GM12878 (cell line): ENCODE results near the gene RAPGEF6. TPM values are rescaled to one million over a fixed set of nuclear protein-coding genes. Genes with fewer than 3 reads are reported as not detected.

Experiments used
- ATAC-seq: fragments of 200-7000 bp; cut with Tn5 transposase; 3 replicates; pipeline ENCODE4 v1.9.1; 2020; ENCODE audit warnings: mild to moderate bottlenecking, moderate library complexity
- BruUV-seq: library from RNA; stranded (reverse); fragments of 400-500 nt; replicated peaks from 2 replicates; lab custom pipeline; 2021; lab: Mats Ljungman, UMichigan
- CTCF ChIA-PET: fragments of 300-600 bp; sonication (Branson Sonifier 250); formaldehyde crosslinking; extraction: SDS; loops from one replicate; lab custom pipeline; 2021; ENCODE audit warnings: inconsistent platforms; lab: Yijun Ruan, JAX
- POLR2A ChIA-PET: fragments of 350-600 bp; formaldehyde crosslinking; extraction: SDS; loops from one replicate; lab custom pipeline; 2021; ENCODE audit warnings: inconsistent platforms; lab: Charles Lee
- RAD21 ChIA-PET: fragments of 300-600 bp; sonication (Branson Sonifier 250); formaldehyde crosslinking; loops from one replicate; lab custom pipeline; 2023; ENCODE audit warnings: antibody characterized with exemption; ENCODE audit not compliant: unreplicated experiment; lab: Charles Lee
- SMC1A ChIA-PET: fragments of 300-600 bp; sonication (Branson Sonifier 250); formaldehyde crosslinking; loops from one replicate; lab custom pipeline; 2023; ENCODE audit not compliant: unreplicated experiment, uncharacterized antibody; lab: Charles Lee
- DNase-seq: peaks from one replicate; pipeline ENCODE4 v3.0.0-alpha.2; 2011; ENCODE audit warnings: low read depth, low spot score
- FAIRE-seq: peaks from 3 replicates; lab custom pipeline; 2011; peaks lifted over from hg19 to GRCh38; lab: Jason Lieb, UNC
- H2AFZ ChIP-seq: 2 replicates; pipeline ENCODE4 v1.6.0; 2011; ENCODE audit warnings: low read depth, low read length, control low read depth; ENCODE audit not compliant: control insufficient read depth
- H3K27ac ChIP-seq: 2 replicates; pipeline ENCODE4 v1.5.1; 2011; ENCODE audit warnings: control low read depth; ENCODE audit not compliant: control insufficient read depth, insufficient read depth
- H3K27me3 ChIP-seq, 2 experiments: replicated peaks in 1 of 2; 2 replicates each; pipeline versions ENCODE4 v1.6.0 to v1.6.1; 2011; ENCODE audit warnings: low read length in 1 of 2; ENCODE audit not compliant: control insufficient read depth in 2 of 2, insufficient read depth in 2 of 2
- H3K36me3 ChIP-seq, 2 experiments: 2 replicates each; pipeline ENCODE4 v1.5.1; 2011; ENCODE audit warnings: low read length in 1 of 2; ENCODE audit not compliant: control insufficient read depth in 2 of 2, insufficient read depth in 2 of 2
- H3K4me1 ChIP-seq: 2 replicates; pipeline ENCODE4 v1.6.1; 2011; ENCODE audit warnings: mild to moderate bottlenecking, low read length, moderate library complexity, mixed read lengths; ENCODE audit not compliant: control insufficient read depth, insufficient read depth
- H3K4me2 ChIP-seq: 2 replicates; pipeline ENCODE4 v1.6.0; 2011; ENCODE audit warnings: control low read depth; ENCODE audit not compliant: control insufficient read depth, insufficient read depth
- H3K4me3 ChIP-seq: fragments of 200-600 bp; sonication (generic); 2 replicates; pipeline ENCODE4 v1.5.1; 2016
- H3K79me2 ChIP-seq: 2 replicates; pipeline ENCODE4 v1.6.0; 2011; ENCODE audit warnings: low read length; ENCODE audit not compliant: control insufficient read depth, insufficient read depth
- H3K9ac ChIP-seq: 2 replicates; pipeline ENCODE4 v1.8.0; 2011; ENCODE audit warnings: low read length, control low read depth, mixed read lengths; ENCODE audit not compliant: control insufficient read depth, insufficient read depth
- H3K9me3 ChIP-seq: replicated peaks from 3 replicates; pipeline ENCODE4 v1.5.1; 2011; ENCODE audit warnings: mild to moderate bottlenecking, low read length; ENCODE audit not compliant: control insufficient read depth, insufficient read depth
- H4K20me1 ChIP-seq: 2 replicates; pipeline ENCODE4 v1.6.0; 2011; ENCODE audit not compliant: control insufficient read depth, insufficient read depth
- MYC ChIP-seq: IDR thresholded peaks from 2 replicates; pipeline ENCODE4 v1.6.1; 2011; ENCODE audit warnings: mild to moderate bottlenecking, low read length, moderate library complexity, inconsistent platforms; ENCODE audit not compliant: insufficient read depth, insufficient replicate concordance, insufficient read length, severe bottlenecking
- NFXL1 ChIP-seq: fragments of 450-650 bp; IDR thresholded peaks from 2 replicates; pipeline ENCODE4 v1.6.1; 2017; ENCODE audit warnings: antibody characterized with exemption, mild to moderate bottlenecking, borderline replicate concordance
- SMAD5 ChIP-seq: IDR thresholded peaks from 2 replicates; pipeline ENCODE4 v1.6.1; 2016; ENCODE audit warnings: antibody characterized with exemption, low read depth
- STAT3 ChIP-seq: IDR thresholded peaks from 2 replicates; pipeline ENCODE4 v1.6.1; 2011; ENCODE audit warnings: low read depth, low read length, improper control_type of control experiment
- TBL1XR1 ChIP-seq: IDR thresholded peaks from 2 replicates; pipeline ENCODE4 v1.6.1; 2012; ENCODE audit warnings: low read depth, low read length, improper control_type of control experiment
- TCF3 ChIP-seq: IDR thresholded peaks from 2 replicates; pipeline ENCODE4 v1.6.1; 2012; ENCODE audit warnings: low read depth, mild to moderate bottlenecking, low read length, borderline replicate concordance; ENCODE audit not compliant: insufficient read depth
- ZNF217 ChIP-seq: fragments of 450-650 bp; IDR thresholded peaks from 2 replicates; pipeline ENCODE4 v1.6.1; 2017; ENCODE audit warnings: antibody characterized with exemption, mild to moderate bottlenecking
- ZNF274 ChIP-seq: IDR thresholded peaks from one replicate; pipeline ENCODE4 v1.8.0; 2011; ENCODE audit not compliant: insufficient read length, insufficient read depth
- WGBS: methylation state at CpG from one replicate; pipeline ENCODE4 v1.1.6; 2016; ENCODE audit warnings: low lambda C conversion rate; ENCODE audit not compliant: insufficient replicate concordance, insufficient coverage; ENCODE audit errors: missing lambda C conversion rate; 5-methylcytosine and 5-hydroxymethylcytosine counted together
- in situ Hi-C: fragments of 300-500 bp; cut with MboI; formaldehyde crosslinking; loops from 9 replicates; pipeline ENCODE4 v1.14.3; 2018; ENCODE audit warnings: mixed read lengths
- intact Hi-C: fragments of 100-400 bp; cut with micrococcal nuclease; formaldehyde crosslinking; loops from one replicate; pipeline ENCODE4 v1.14.2; 2022; ENCODE audit not compliant: unreplicated experiment
- polyA plus RNA-seq, 11 experiments: library from polyadenylated mRNA; depleted of rRNA in 4 of 11; unstranded in 6 of 11; stranded (reverse) in 5 of 11; fragments of >200 nt; fragmentation: Nextera tagmentation in 4 of 11; fragmentation: Illumina TruSeq in 1 of 11; extraction: Ambion mirVana in 4 of 11; extraction: Trizol in 1 of 11; gene quantifications; 1 replicate in 1 of 11; 2 replicates in 10 of 11; pipeline versions ENCODE4 v1.2.1 to v1.2.3, GENCODE V29; 2011 to 2016; ENCODE audit warnings: inconsistent platforms in 2 of 11, missing spikeins in 2 of 11, low read depth in 1 of 11
- total RNA-seq, 4 experiments: library from RNA; depleted of rRNA in 3 of 4; stranded (reverse); fragments of >200 nt in 3 of 4; fragmentation: Illumina TruSeq in 1 of 4; extraction: Trizol in 1 of 4; gene quantifications; 2 replicates each; pipeline versions ENCODE4 v1.2.1 to v1.2.3, GENCODE V29; 2013 to 2021
- TF ChIP-seq, protein P1 (sequence below): IDR thresholded peaks from 2 replicates; pipeline ENCODE4 v1.6.1; 2012; ENCODE audit warnings: low read length, inconsistent platforms

The RAPGEF6 gene
- total and polyA plus RNA-seq, 10 of the 15 experiments (the other 5 are each of a cell fraction or from before 2014, with no cell fraction given) = 2.9 to 24.0 (median 14.2) TPM

GRCh38 chr5:131377346-131377745 lies 257.7 kb downstream of the RAPGEF6 start:
- in situ Hi-C loops (no loop called here), intact Hi-C loops (no loop called here)
- no peak overlapping the region for H2AFZ ChIP-seq
- H3K79me2 ChIP-seq = peaks cover 89% of the 10 kb centered on the region
- H3K27me3 ChIP-seq = no peaks in the 10 kb centered on the region
- WGBS = 98% methylated on average over 6 of the region's 6 CpGs
- H3K4me2 ChIP-seq = peak overlapping the region; percentile 20; the same call in 1 of the 2 replicates
- ChIA-PET SMC1A (interaction anchor here (1.1 to 7.0 kb wide), 17 partner anchors 8 to 168 kb away, joined by 3 to 55 read pairs (median 9); no protein-coding TSS in a partner anchor), RAD21 (interaction anchor here (0.7 to 11.3 kb wide), 13 partner anchors 21 to 212 kb away, joined by 3 to 145 read pairs (median 8); partner anchors contain the start of genes CDC42SE2 and HINT1), CTCF (interaction anchor here (0.7 to 1.7 kb wide), 8 partner anchors 8 to 169 kb away, joined by 3 to 5 read pairs (median 3); no protein-coding TSS in a partner anchor), POLR2A (interaction anchor here (0.8 to 3.4 kb wide), 8 partner anchors 8 to 164 kb away, joined by 3 to 28 read pairs (median 4); partner anchors contain the start of gene CDC42SE2)
- H3K9ac ChIP-seq = no peak overlapping the region
- H4K20me1 ChIP-seq = no peaks in the 10 kb centered on the region
- no peak for FAIRE-seq
- H3K4me3 ChIP-seq = no peak overlapping the region
- BruUV-seq = no TSS peak
- ATAC-seq = no peak
- TF ChIP-seq, protein P1, sequence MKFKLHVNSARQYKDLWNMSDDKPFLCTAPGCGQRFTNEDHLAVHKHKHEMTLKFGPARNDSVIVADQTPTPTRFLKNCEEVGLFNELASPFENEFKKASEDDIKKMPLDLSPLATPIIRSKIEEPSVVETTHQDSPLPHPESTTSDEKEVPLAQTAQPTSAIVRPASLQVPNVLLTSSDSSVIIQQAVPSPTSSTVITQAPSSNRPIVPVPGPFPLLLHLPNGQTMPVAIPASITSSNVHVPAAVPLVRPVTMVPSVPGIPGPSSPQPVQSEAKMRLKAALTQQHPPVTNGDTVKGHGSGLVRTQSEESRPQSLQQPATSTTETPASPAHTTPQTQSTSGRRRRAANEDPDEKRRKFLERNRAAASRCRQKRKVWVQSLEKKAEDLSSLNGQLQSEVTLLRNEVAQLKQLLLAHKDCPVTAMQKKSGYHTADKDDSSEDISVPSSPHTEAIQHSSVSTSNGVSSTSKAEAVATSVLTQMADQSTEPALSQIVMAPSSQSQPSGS = no peak
- TF ChIP-seq SMAD5 (no peak), MYC (no peak), NFXL1 (no peak), TBL1XR1 (no peak), ZNF274 (no peak), STAT3 (no peak), TCF3 (no peak), ZNF217 (no peak)
- peaks cover 86% of the 10 kb centered on the region for H3K4me1 ChIP-seq
- no peaks in the 10 kb centered on the region for H3K9me3 ChIP-seq
- no peak for DNase-seq
- H3K36me3 ChIP-seq = no peaks in the 10 kb centered on the region
- H3K27ac ChIP-seq = peak overlapping the region; percentile 95
